K562 (cell line): Measurements from ENCODE around the gene RREB1. TPM values are rescaled to one million over a fixed set of nuclear protein-coding genes. Genes with fewer than 3 reads are reported as not detected.

Source experiments
- BCL6 ChIP-seq: fragments of 250-450 bp; sonication (Bioruptor Pico); IDR thresholded peaks from 2 replicates; pipeline ENCODE4 v1.4.0; 2020
- CBX1 ChIP-seq: sonication (generic); IDR thresholded peaks from 2 replicates; pipeline ENCODE4 v1.6.1; 2016; ENCODE audit warnings: antibody characterized with exemption, low read depth, mild to moderate bottlenecking
- DACH1 ChIP-seq: fragments of 450-650 bp; IDR thresholded peaks from 2 replicates; pipeline ENCODE4 v1.6.1; 2018; ENCODE audit not compliant: partially characterized antibody
- GABPA ChIP-seq: fragments of 200-800 bp; sonication (Bioruptor generic); conservative IDR thresholded peaks from 2 replicates; pipeline ENCODE4 v1.6.1; 2016; ENCODE audit warnings: low read depth, missing genetic modification characterization, missing compliant biosample characterization
- HDAC1 ChIP-seq, 2 experiments: fragments of 450-650 bp; IDR thresholded peaks; 2 replicates each; pipeline ENCODE4 v1.6.1; 2016 to 2017; ENCODE audit warnings: inconsistent platforms in 1 of 2, mild to moderate bottlenecking in 1 of 2, moderate library complexity in 1 of 2
- HMG20B ChIP-seq: fragments of 250-450 bp; sonication (Bioruptor Pico); IDR thresholded peaks from 2 replicates; pipeline ENCODE4 v1.5.0; 2021; ENCODE audit warnings: mild to moderate bottlenecking
- RAD51 ChIP-seq: fragments of 450-650 bp; IDR thresholded peaks from 2 replicates; pipeline ENCODE4 v1.7.1; 2016; ENCODE audit warnings: low read depth, mild to moderate bottlenecking, borderline replicate concordance
- SAP30 ChIP-seq: fragments of 200-600 bp; sonication (generic); IDR thresholded peaks from 2 replicates; pipeline ENCODE4 v1.6.1; 2012; ENCODE audit warnings: borderline replicate concordance, low read depth, mild to moderate bottlenecking, moderate library complexity, low read length, control low read depth, inconsistent platforms; ENCODE audit not compliant: insufficient read depth, poor library complexity, severe bottlenecking
- TBP ChIP-seq: optimal IDR thresholded peaks from 2 replicates; pipeline ENCODE3; 2011; ENCODE audit warnings: low read depth, low read length, improper control_type of control experiment
- TEAD2 ChIP-seq: fragments of 450-650 bp; IDR thresholded peaks from 2 replicates; pipeline ENCODE4 v1.6.1; 2016; ENCODE audit warnings: missing genetic modification characterization, control low read depth, missing compliant biosample characterization
- ZFPM2 ChIP-seq: fragments of 250-450 bp; sonication (Bioruptor Pico); IDR thresholded peaks from 2 replicates; pipeline ENCODE4 v1.5.1; 2022; ENCODE audit warnings: mild to moderate bottlenecking
- ZNF217 ChIP-seq: sonication (generic); formaldehyde crosslinking; IDR thresholded peaks from 2 replicates; pipeline ENCODE4 v1.8.0; 2022; ENCODE audit warnings: mild to moderate bottlenecking, missing genetic modification reagents
- ZNF511 ChIP-seq: sonication (generic); formaldehyde crosslinking; IDR thresholded peaks from 2 replicates; pipeline ENCODE4 v1.8.0; 2022; ENCODE audit warnings: mild to moderate bottlenecking, missing genetic modification reagents
- ZNF609 ChIP-seq: sonication (generic); formaldehyde crosslinking; IDR thresholded peaks from 2 replicates; pipeline ENCODE4 v1.8.1; 2023; ENCODE audit warnings: missing genetic modification reagents, mild to moderate bottlenecking, borderline replicate concordance
- polyA plus RNA-seq, 8 experiments: library from polyadenylated mRNA; depleted of rRNA in 4 of 8; stranded (reverse) in 5 of 8; unstranded in 3 of 8; fragments of >200 nt; fragmentation: Nextera tagmentation in 2 of 8; fragmentation: Illumina TruSeq in 1 of 8; extraction: Ambion mirVana in 2 of 8; extraction: Trizol in 1 of 8; gene quantifications; 2 replicates each; pipeline versions ENCODE4 v1.2.1 to v1.2.3, GENCODE V29; 2011 to 2014; ENCODE audit warnings: inconsistent platforms in 1 of 8, missing spikeins in 1 of 8
- total RNA-seq, 7 experiments: library from RNA; depleted of rRNA in 6 of 7; stranded (reverse); fragments of >200 nt in 6 of 7; fragmentation: Illumina TruSeq in 2 of 7; extraction: Trizol in 2 of 7; gene quantifications; 2 replicates each; pipeline versions ENCODE4 v1.2.1 to v1.2.3, GENCODE V29; 2011 to 2021; ENCODE audit warnings: low replicate concordance in 1 of 7

Gene RREB1
- total and polyA plus RNA-seq, 9 of the 15 experiments (the other 6 are each of a cell fraction or from before 2014, with no cell fraction given), result 3.3 to 64.2 (median 19.3) TPM

GRCh38 chr6:7201732-7202541 lies 94.2 kb downstream of the RREB1 start (continued):
- TF ChIP-seq HDAC1 (IDR thresholded peaks at IDR 0.05), result peak in 1 of 2 experiments; percentile 93; a peak in 2 of 4 replicates
- TF ChIP-seq TBP, result peak; percentile 88
- no peak for TF ChIP-seq ZFPM2 (CRISPR knock-in tag)
- TF ChIP-seq ZNF217 (CRISPR knock-in tag), result no peak
- no peak for TF ChIP-seq HMG20B (CRISPR knock-in tag)
- TF ChIP-seq GABPA, result no peak
- no peak for TF ChIP-seq SAP30
- TF ChIP-seq ZNF511 (CRISPR knock-in tag), result no peak
- TF ChIP-seq TEAD2 (tag), result no peak
- TF ChIP-seq ZNF609, result no peak
- no peak for TF ChIP-seq DACH1
- TF ChIP-seq RAD51, result no peak
- TF ChIP-seq BCL6, result peak; percentile 39; the same call in 1 of the 2 replicates
- no peak for TF ChIP-seq CBX1
